PC-3 (cell line): ENCODE results near the gene KRT80. TPM values are rescaled to one million over a fixed set of nuclear protein-coding genes. Genes with fewer than 3 reads are reported as not detected.

Source experiments
- ATAC-seq: fragments of 200-7000 bp; cut with Tn5 transposase; 2 replicates; pipeline ENCODE4 v1.9.1; 2020; ENCODE audit warnings: mild to moderate bottlenecking, moderate library complexity
- BruUV-seq: library from RNA; stranded (reverse); fragments of 400-500 nt; replicated peaks from 2 replicates; lab custom pipeline; 2021; lab: Mats Ljungman, UMichigan
- CTCF ChIA-PET: fragments of 300-600 bp; sonication (Branson Sonifier 250); formaldehyde crosslinking; loops from one replicate; lab custom pipeline; 2022; ENCODE audit warnings: antibody characterized with exemption; lab: Charles Lee
- POLR2A ChIA-PET: fragments of 300-600 bp; sonication (Branson Sonifier 250); formaldehyde crosslinking; loops from one replicate; lab custom pipeline; 2022; ENCODE audit warnings: antibody characterized with exemption; ENCODE audit not compliant: unreplicated experiment; lab: Charles Lee
- DNase-seq: peaks from one replicate; pipeline ENCODE4 v3.0.0-alpha.2; 2015
- H2AFZ ChIP-seq: fragments of 300-600 bp; sonication (generic); 2 replicates; pipeline ENCODE4 v1.6.0; 2016; ENCODE audit warnings: antibody characterized with exemption, low read length
- H3F3A ChIP-seq: fragments of 300-600 bp; sonication (generic); one replicate; pipeline ENCODE4 v1.6.0; 2017; ENCODE audit warnings: antibody characterized with exemption, low read length, control low read depth, mild to moderate bottlenecking; ENCODE audit not compliant: unreplicated experiment
- H3K27ac ChIP-seq: fragments of 300-600 bp; sonication (generic); 2 replicates; pipeline ENCODE4 v1.5.1; 2016; ENCODE audit warnings: mild to moderate bottlenecking, low read length
- H3K27me3 ChIP-seq: fragments of 300-600 bp; sonication (generic); 2 replicates; pipeline ENCODE4 v1.6.1; 2016; ENCODE audit warnings: low read length, mixed read lengths
- H3K36me3 ChIP-seq: fragments of 300-600 bp; sonication (generic); 2 replicates; pipeline ENCODE4 v1.6.1; 2016; ENCODE audit warnings: low read depth, mixed run types, low read length, mixed read lengths
- H3K4me1 ChIP-seq: fragments of 300-600 bp; sonication (generic); 2 replicates; pipeline ENCODE4 v1.5.1; 2016; ENCODE audit warnings: low read length; ENCODE audit not compliant: insufficient read depth
- H3K4me2 ChIP-seq: fragments of 300-600 bp; sonication (generic); 2 replicates; pipeline ENCODE4 v1.6.0; 2016; ENCODE audit warnings: low read length
- H3K4me3 ChIP-seq: fragments of 300-600 bp; sonication (generic); 2 replicates; pipeline ENCODE4 v1.5.1; 2016; ENCODE audit warnings: mild to moderate bottlenecking, low read length, mixed read lengths
- H3K79me2 ChIP-seq: fragments of 300-600 bp; sonication (generic); 2 replicates; pipeline ENCODE4 v1.6.1; 2017; ENCODE audit warnings: low read length, mixed read lengths
- H3K9ac ChIP-seq: fragments of 300-600 bp; sonication (generic); 2 replicates; pipeline ENCODE4 v1.6.0; 2016; ENCODE audit warnings: mild to moderate bottlenecking, low read length
- H3K9me2 ChIP-seq: fragments of 300-600 bp; sonication (generic); replicated peaks from 2 replicates; pipeline ENCODE4 v1.6.1; 2016; ENCODE audit warnings: mixed run types, low read length, mixed read lengths
- H3K9me3 ChIP-seq: fragments of 300-600 bp; sonication (generic); 2 replicates; pipeline ENCODE4 v1.6.1; 2016; ENCODE audit warnings: low read length, mixed read lengths
- H4K20me1 ChIP-seq: fragments of 300-600 bp; sonication (generic); 2 replicates; pipeline ENCODE4 v1.6.1; 2016; ENCODE audit warnings: low read length, mixed read lengths
- CTCF ChIP-seq: fragments of 300-600 bp; sonication (generic); conservative IDR thresholded peaks from 2 replicates; pipeline ENCODE4 v1.5.1; 2017; ENCODE audit warnings: antibody characterized with exemption, low read depth, mild to moderate bottlenecking, low read length
- EZH2 ChIP-seq: fragments of 300-600 bp; sonication (generic); IDR thresholded peaks from one replicate; pipeline ENCODE4 v1.6.1; 2017; ENCODE audit warnings: antibody characterized with exemption, mild to moderate bottlenecking, low read length; ENCODE audit not compliant: unreplicated experiment
- EZH2phosphoT487 ChIP-seq: fragments of 300-600 bp; sonication (generic); IDR thresholded peaks from 2 replicates; pipeline ENCODE4 v1.6.1; 2018; ENCODE audit warnings: mild to moderate bottlenecking, antibody characterized with exemption, low read length, borderline replicate concordance
- intact Hi-C: fragments of 100-400 bp; cut with micrococcal nuclease; formaldehyde crosslinking; loops from 2 replicates; pipeline ENCODE4 v1.9.0; 2023
- total RNA-seq: library from RNA; depleted of rRNA; stranded (reverse); fragments of >200 nt; gene quantifications from 2 replicates; pipeline ENCODE4 v1.2.3, GENCODE V29; 2014

The KRT80 gene
- total RNA-seq, 1 experiment from 2014 or later: 19.8 TPM

- Histone ChIP-seq H3K9me2 (no peaks in the 10 kb centered on the region), H3K79me2 (no peaks in the 10 kb centered on the region), H3K4me1 (peaks cover 12% of the 10 kb centered on the region; the same call in 1 of the 2 replicates), H3K4me2 (no peak overlapping the region), H3K36me3 (no peaks in the 10 kb centered on the region), H3K9ac (no peak overlapping the region), H3F3A (no peaks in the 10 kb centered on the region), H3K27me3 (no peaks in the 10 kb centered on the region), H4K20me1 (no peaks in the 10 kb centered on the region), H3K9me3 (no peaks in the 10 kb centered on the region), H3K27ac (no peak overlapping the region), H3K4me3 (no peak overlapping the region), H2AFZ (no peak overlapping the region)
- TF ChIP-seq EZH2phosphoT487 (no peak), CTCF (no peak), EZH2 (no peak)
- POLR2A ChIA-PET: no interaction called here
- ATAC-seq: no peak
- CTCF ChIA-PET: interaction anchor here (0.5 to 1.3 kb wide), 3 partner anchors 95 to 445 kb away, joined by 3 to 7 read pairs (median 5); no protein-coding TSS in a partner anchor
- BruUV-seq: no TSS peak
- DNase-seq: no peak
- intact Hi-C loops: no loop called here
These were observed 65.7 kb downstream of the KRT80 start for GRCh38 chr12:52126050-52126604.

GRCh38 chr12:52125476-52125900 is 66.3 kb downstream of the KRT80 start:
- H3K4me2 ChIP-seq: no peak overlapping the region
- no peak overlapping the region for H2AFZ ChIP-seq
- no peaks in the 10 kb centered on the region for H4K20me1 ChIP-seq
- TF ChIP-seq EZH2 (no peak), CTCF (no peak), EZH2phosphoT487 (no peak)
- no TSS peak for BruUV-seq
- no peaks in the 10 kb centered on the region for H3K27me3 ChIP-seq
- H3K4me3 ChIP-seq: no peak overlapping the region
- H3K9ac ChIP-seq: no peak overlapping the region
- ChIA-PET POLR2A (no interaction called here), CTCF (interaction anchor here (0.5 to 1.3 kb wide), 3 partner anchors 94 to 446 kb away, joined by 3 to 7 read pairs (median 5); no protein-coding TSS in a partner anchor)
- H3F3A ChIP-seq: no peaks in the 10 kb centered on the region
- no peak overlapping the region for H3K27ac ChIP-seq
- DNase-seq (no peak), ATAC-seq (no peak)
- no peaks in the 10 kb centered on the region for H3K79me2 ChIP-seq
- no peaks in the 10 kb centered on the region for H3K9me2 ChIP-seq
- H3K36me3 ChIP-seq: no peaks in the 10 kb centered on the region
- no peaks in the 10 kb centered on the region for H3K9me3 ChIP-seq
- intact Hi-C loops: no loop called here
- peaks cover 18% of the 10 kb centered on the region; the same call in 1 of the 2 replicates for H3K4me1 ChIP-seq
